Loucy (cell line): ENCODE data around the gene BPIFB2.

Source experiments
- H2AFZ ChIP-seq: fragments of 200-600 bp; sonication (generic); 2 replicates; pipeline ENCODE4 v1.6.0; 2016; ENCODE audit warnings: antibody characterized with exemption, mild to moderate bottlenecking, low read length, moderate library complexity
- H3F3A ChIP-seq: fragments of 200-600 bp; 2 replicates; pipeline ENCODE4 v1.6.0; 2016; ENCODE audit warnings: antibody characterized with exemption, low read depth, mild to moderate bottlenecking
- H3K27me3 ChIP-seq: fragments of 200-600 bp; sonication (generic); 2 replicates; pipeline ENCODE4 v1.6.1; 2014; ENCODE audit warnings: low read length, mild to moderate bottlenecking; ENCODE audit not compliant: insufficient read depth, poor library complexity, severe bottlenecking
- H3K36me3 ChIP-seq: fragments of 200-600 bp; sonication (generic); 2 replicates; pipeline ENCODE4 v1.6.1; 2016; ENCODE audit warnings: low read length; ENCODE audit not compliant: insufficient read depth
- H3K4me1 ChIP-seq: fragments of 200-600 bp; sonication (generic); 2 replicates; pipeline ENCODE4 v1.5.1; 2014; ENCODE audit warnings: low read length, mild to moderate bottlenecking; ENCODE audit not compliant: insufficient read depth, poor library complexity, severe bottlenecking
- H3K4me2 ChIP-seq: fragments of 200-600 bp; sonication (generic); 2 replicates; pipeline ENCODE4 v1.6.0; 2014; ENCODE audit warnings: antibody characterized with exemption, low read length, low read depth, mild to moderate bottlenecking; ENCODE audit not compliant: poor library complexity, severe bottlenecking
- H3K4me3 ChIP-seq: fragments of 200-600 bp; sonication (generic); 2 replicates; pipeline ENCODE4 v1.5.1; 2014; ENCODE audit warnings: low read length, mild to moderate bottlenecking, mixed read lengths; ENCODE audit not compliant: poor library complexity, severe bottlenecking
- H3K79me2 ChIP-seq: fragments of 200-600 bp; sonication (generic); 2 replicates; pipeline ENCODE4 v1.6.1; 2014; ENCODE audit warnings: low read length; ENCODE audit not compliant: insufficient read depth
- H3K9ac ChIP-seq: fragments of 200-600 bp; sonication (generic); 2 replicates; pipeline ENCODE4 v1.6.0; 2014; ENCODE audit warnings: mild to moderate bottlenecking, low read depth, low read length, moderate library complexity; ENCODE audit not compliant: poor library complexity, severe bottlenecking
- H3K9me2 ChIP-seq: fragments of 200-600 bp; sonication (generic); replicated peaks from 2 replicates; pipeline ENCODE4 v1.6.1; 2016; ENCODE audit warnings: low read depth, low read length, mixed read lengths
- H3K9me3 ChIP-seq: fragments of 200-600 bp; sonication (generic); 2 replicates; pipeline ENCODE4 v1.6.1; 2014; ENCODE audit warnings: mild to moderate bottlenecking, antibody characterized with exemption, low read length, low read depth; ENCODE audit not compliant: insufficient read depth
- H4K20me1 ChIP-seq: fragments of 200-600 bp; sonication (generic); 2 replicates; pipeline ENCODE4 v1.6.0; 2014; ENCODE audit warnings: antibody characterized with exemption, low read length, mild to moderate bottlenecking; ENCODE audit not compliant: insufficient read depth, poor library complexity, severe bottlenecking
- EZH2phosphoT487 ChIP-seq: fragments of 200-600 bp; IDR thresholded peaks from 2 replicates; pipeline ENCODE4 v1.6.1; 2018; ENCODE audit warnings: antibody characterized with exemption, mild to moderate bottlenecking, moderate library complexity, borderline replicate concordance
- TF ChIP-seq, protein P1 (sequence below): fragments of 200-600 bp; sonication (generic); conservative IDR thresholded peaks from 2 replicates; pipeline ENCODE4 v1.5.1; 2014; ENCODE audit warnings: mild to moderate bottlenecking, antibody characterized with exemption, low read length

The BPIFB2 gene

DNA sequence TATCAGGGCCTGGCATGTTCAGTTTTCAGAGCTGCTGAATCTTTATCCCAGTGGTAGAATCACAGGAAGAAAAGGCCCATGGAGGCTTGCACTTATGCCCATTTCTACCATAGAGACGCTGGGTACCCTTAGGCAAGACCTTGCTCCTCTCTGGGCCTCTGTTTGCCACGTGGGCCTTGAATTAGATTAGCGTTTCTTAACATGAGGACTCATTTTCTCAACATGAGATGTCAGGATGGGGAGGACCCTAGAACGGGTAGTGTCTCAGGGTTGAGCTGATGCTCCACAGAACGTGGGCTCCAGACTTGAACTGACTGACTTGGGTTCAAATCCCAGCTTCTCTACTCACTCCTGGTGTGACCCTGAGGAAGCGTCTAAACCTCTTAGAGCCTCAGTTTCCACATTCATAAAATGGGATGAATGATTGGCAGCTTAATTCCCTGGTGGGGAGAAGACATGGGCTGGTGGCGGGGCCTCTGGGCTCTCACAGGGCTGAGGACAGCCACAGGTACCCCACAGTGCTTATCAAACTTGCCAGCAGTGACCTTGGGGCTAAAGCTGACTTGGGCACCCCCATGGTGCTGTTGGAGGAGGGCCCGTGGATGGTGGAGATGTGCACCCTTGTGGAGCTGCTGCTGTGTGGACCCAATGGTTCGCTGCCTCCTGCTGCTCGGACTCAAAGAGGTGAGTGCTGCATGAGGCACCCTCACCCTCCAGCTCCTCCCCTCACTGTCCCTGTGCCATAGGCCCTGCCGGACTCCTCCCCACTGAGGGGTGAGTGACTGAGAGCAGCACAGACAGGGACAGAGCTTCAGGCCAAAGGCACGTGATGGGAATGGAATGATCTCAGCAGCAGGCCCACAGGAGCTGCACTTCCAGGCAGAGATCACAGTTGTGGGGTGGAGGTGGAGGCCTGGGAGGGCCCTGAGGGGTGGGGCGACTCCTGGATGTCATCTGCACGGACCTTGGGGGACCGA is 31.5 kb upstream of the BPIFB2 start:
- Histone ChIP-seq H3K9me2 (no peaks in the 10 kb centered on the region), H2AFZ (no peak overlapping the region), H3K9me3 (peaks cover 4% of the 10 kb centered on the region; the same call in 1 of the 2 replicates), H3K79me2 (no peaks in the 10 kb centered on the region), H4K20me1 (no peaks in the 10 kb centered on the region), H3K4me1 (peaks cover 33% of the 10 kb centered on the region), H3K4me3 (no peak overlapping the region), H3K4me2 (no peak overlapping the region), H3K9ac (no peak overlapping the region), H3K27me3 (no peaks in the 10 kb centered on the region), H3F3A (peaks cover 11% of the 10 kb centered on the region), H3K36me3 (no peaks in the 10 kb centered on the region)
- TF ChIP-seq, protein P1, sequence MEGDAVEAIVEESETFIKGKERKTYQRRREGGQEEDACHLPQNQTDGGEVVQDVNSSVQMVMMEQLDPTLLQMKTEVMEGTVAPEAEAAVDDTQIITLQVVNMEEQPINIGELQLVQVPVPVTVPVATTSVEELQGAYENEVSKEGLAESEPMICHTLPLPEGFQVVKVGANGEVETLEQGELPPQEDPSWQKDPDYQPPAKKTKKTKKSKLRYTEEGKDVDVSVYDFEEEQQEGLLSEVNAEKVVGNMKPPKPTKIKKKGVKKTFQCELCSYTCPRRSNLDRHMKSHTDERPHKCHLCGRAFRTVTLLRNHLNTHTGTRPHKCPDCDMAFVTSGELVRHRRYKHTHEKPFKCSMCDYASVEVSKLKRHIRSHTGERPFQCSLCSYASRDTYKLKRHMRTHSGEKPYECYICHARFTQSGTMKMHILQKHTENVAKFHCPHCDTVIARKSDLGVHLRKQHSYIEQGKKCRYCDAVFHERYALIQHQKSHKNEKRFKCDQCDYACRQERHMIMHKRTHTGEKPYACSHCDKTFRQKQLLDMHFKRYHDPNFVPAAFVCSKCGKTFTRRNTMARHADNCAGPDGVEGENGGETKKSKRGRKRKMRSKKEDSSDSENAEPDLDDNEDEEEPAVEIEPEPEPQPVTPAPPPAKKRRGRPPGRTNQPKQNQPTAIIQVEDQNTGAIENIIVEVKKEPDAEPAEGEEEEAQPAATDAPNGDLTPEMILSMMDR, result no peak
- TF ChIP-seq EZH2phosphoT487, result no peak

- H3K9ac ChIP-seq, result no peak overlapping the region
- TF ChIP-seq EZH2phosphoT487, result no peak
- TF ChIP-seq, protein P1, result no peak
- H3K4me1 ChIP-seq, result peaks cover 25% of the 10 kb centered on the region
- no peaks in the 10 kb centered on the region for H4K20me1 ChIP-seq
- no peak overlapping the region for H3K4me3 ChIP-seq
- H3K27me3 ChIP-seq, result no peaks in the 10 kb centered on the region
- H3K9me2 ChIP-seq, result no peaks in the 10 kb centered on the region
- H3K36me3 ChIP-seq, result no peaks in the 10 kb centered on the region
- peaks cover 4% of the 10 kb centered on the region; the same call in 1 of the 2 replicates for H3K9me3 ChIP-seq
- no peaks in the 10 kb centered on the region for H3K79me2 ChIP-seq
- peaks cover 3% of the 10 kb centered on the region for H3F3A ChIP-seq
- H2AFZ ChIP-seq, result no peak overlapping the region
- no peak overlapping the region for H3K4me2 ChIP-seq
Observed at GRCh38 chr20:32976746-32977145, 30.8 kb upstream of the BPIFB2 start.

GRCh38 chr20:32977281-32978008 is 30.1 kb upstream of the BPIFB2 start:
- Histone ChIP-seq H3F3A (no peaks in the 10 kb centered on the region), H3K9ac (no peak overlapping the region), H3K4me1 (peaks cover 21% of the 10 kb centered on the region), H3K79me2 (no peaks in the 10 kb centered on the region), H3K27me3 (no peaks in the 10 kb centered on the region), H3K36me3 (no peaks in the 10 kb centered on the region), H3K4me3 (no peak overlapping the region), H2AFZ (no peak overlapping the region), H3K4me2 (no peak overlapping the region), H4K20me1 (no peaks in the 10 kb centered on the region), H3K9me2 (no peaks in the 10 kb centered on the region), H3K9me3 (peaks cover 4% of the 10 kb centered on the region; the same call in 1 of the 2 replicates)
- no peak for TF ChIP-seq EZH2phosphoT487
- TF ChIP-seq, protein P1, result no peak
